ENCODE measurements around the gene HSPA1A.

The HSPA1A gene

DNA sequence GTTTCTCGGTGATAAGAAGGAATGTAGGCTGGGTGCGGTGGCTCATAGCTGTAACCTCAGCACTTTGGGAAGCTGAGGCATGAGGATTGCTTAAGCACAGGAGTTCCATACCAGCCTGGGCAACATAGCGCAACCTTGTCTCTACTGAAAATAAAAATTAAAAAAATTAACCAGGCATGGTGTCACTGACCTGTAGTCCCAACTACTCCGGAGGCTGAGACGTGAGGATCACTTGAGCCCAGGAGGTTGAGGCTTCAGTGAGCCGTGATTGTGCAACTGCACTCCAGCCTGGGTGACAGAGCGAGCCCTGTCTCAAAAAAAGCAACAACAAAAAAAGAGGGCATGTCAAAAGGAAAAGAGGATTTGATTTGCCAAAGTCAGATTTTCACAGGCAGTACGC is 43.4 kb downstream of the HSPA1A start:
- Histone ChIP-seq H3K9ac (ENCODE audit: low read length) (no peak overlapping the region), H3K9me3 (ENCODE audit: low read length) (no peaks in the 10 kb centered on the region), H3K36me3 (ENCODE audit: insufficient read depth, low read length) (peaks cover 31% of the 10 kb centered on the region), H3K4me3 (ENCODE audit: low read depth, low read length, poor library complexity, severe bottlenecking) (no peak overlapping the region), H3K79me2 (ENCODE audit: insufficient read depth, low read length) (no peaks in the 10 kb centered on the region), H2AFZ (ENCODE audit: low read length) (no peak overlapping the region), H3K27ac (ENCODE audit: low read depth, low read length, poor library complexity, severe bottlenecking) (no peak overlapping the region), H3K27me3 (ENCODE audit: insufficient read depth, low read length) (no peaks in the 10 kb centered on the region), H4K20me1 (ENCODE audit: insufficient read depth, low read length) (no peaks in the 10 kb centered on the region), H3K4me1 (ENCODE audit: insufficient read depth, low read length, severe bottlenecking) (peaks cover 16% of the 10 kb centered on the region), H3F3A (ENCODE audit: insufficient read depth, low read length) (no peaks in the 10 kb centered on the region), H3K9me2 (ENCODE audit: low read depth, low read length) (no peaks in the 10 kb centered on the region), H3K4me2 (ENCODE audit: low read length) (no peak overlapping the region)
- TF ChIP-seq, protein P1, sequence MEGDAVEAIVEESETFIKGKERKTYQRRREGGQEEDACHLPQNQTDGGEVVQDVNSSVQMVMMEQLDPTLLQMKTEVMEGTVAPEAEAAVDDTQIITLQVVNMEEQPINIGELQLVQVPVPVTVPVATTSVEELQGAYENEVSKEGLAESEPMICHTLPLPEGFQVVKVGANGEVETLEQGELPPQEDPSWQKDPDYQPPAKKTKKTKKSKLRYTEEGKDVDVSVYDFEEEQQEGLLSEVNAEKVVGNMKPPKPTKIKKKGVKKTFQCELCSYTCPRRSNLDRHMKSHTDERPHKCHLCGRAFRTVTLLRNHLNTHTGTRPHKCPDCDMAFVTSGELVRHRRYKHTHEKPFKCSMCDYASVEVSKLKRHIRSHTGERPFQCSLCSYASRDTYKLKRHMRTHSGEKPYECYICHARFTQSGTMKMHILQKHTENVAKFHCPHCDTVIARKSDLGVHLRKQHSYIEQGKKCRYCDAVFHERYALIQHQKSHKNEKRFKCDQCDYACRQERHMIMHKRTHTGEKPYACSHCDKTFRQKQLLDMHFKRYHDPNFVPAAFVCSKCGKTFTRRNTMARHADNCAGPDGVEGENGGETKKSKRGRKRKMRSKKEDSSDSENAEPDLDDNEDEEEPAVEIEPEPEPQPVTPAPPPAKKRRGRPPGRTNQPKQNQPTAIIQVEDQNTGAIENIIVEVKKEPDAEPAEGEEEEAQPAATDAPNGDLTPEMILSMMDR (IDR thresholded peaks at IDR 0.05; ENCODE audit: low read length): no peak
- TF ChIP-seq EZH2 (IDR thresholded peaks at IDR 0.05; ENCODE audit: borderline replicate concordance, low read length): no peak

DNA sequence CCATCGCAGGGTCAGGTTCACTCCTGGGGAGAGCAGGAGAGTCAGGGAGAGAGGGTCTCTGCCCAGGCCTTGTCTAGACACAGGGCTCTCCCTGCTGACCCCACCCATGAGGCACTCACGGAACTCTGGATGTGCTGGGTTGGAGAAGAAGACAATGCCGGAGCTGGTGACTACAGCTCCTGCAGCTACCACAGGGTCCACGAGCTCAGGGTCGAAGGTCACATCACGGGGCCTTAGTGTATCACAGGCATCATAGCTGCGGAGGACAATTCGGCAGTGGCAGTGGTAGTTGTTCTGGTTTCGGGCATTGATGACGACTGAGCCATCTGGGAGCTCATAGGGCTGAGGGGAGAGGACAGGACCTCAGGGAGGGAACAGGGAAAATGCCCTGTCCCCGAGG is 44.6 kb downstream of the HSPA1A start:
- Histone ChIP-seq H2AFZ (ENCODE audit: low read length) (no peak overlapping the region), H3K27me3 (ENCODE audit: insufficient read depth, low read length) (no peaks in the 10 kb centered on the region), H3K4me1 (ENCODE audit: insufficient read depth, low read length, severe bottlenecking) (peaks cover 26% of the 10 kb centered on the region), H4K20me1 (ENCODE audit: insufficient read depth, low read length) (no peaks in the 10 kb centered on the region), H3K9me3 (ENCODE audit: low read length) (no peaks in the 10 kb centered on the region), H3K9me2 (ENCODE audit: low read depth, low read length) (no peaks in the 10 kb centered on the region), H3F3A (ENCODE audit: insufficient read depth, low read length) (no peaks in the 10 kb centered on the region), H3K4me2 (ENCODE audit: low read length) (no peak overlapping the region), H3K27ac (ENCODE audit: low read depth, low read length, poor library complexity, severe bottlenecking) (no peak overlapping the region), H3K36me3 (ENCODE audit: insufficient read depth, low read length) (peaks cover 31% of the 10 kb centered on the region), H3K4me3 (ENCODE audit: low read depth, low read length, poor library complexity, severe bottlenecking) (no peak overlapping the region), H3K79me2 (ENCODE audit: insufficient read depth, low read length) (no peaks in the 10 kb centered on the region), H3K9ac (ENCODE audit: low read length) (no peak overlapping the region)
- no peak for TF ChIP-seq EZH2 (IDR thresholded peaks at IDR 0.05; ENCODE audit: borderline replicate concordance, low read length)
- TF ChIP-seq, protein P1 (IDR thresholded peaks at IDR 0.05; ENCODE audit: low read length): no peak

GRCh38 chr6:31860349-31860748 is 45.0 kb downstream of the HSPA1A start:
- peaks cover 31% of the 10 kb centered on the region for H3K36me3 ChIP-seq (ENCODE audit: insufficient read depth, low read length)
- H3K79me2 ChIP-seq (ENCODE audit: insufficient read depth, low read length): no peaks in the 10 kb centered on the region
- H3K4me2 ChIP-seq (ENCODE audit: low read length): no peak overlapping the region
- H3K9me3 ChIP-seq (ENCODE audit: low read length): no peaks in the 10 kb centered on the region
- H3K4me3 ChIP-seq (ENCODE audit: low read depth, low read length, poor library complexity, severe bottlenecking): no peak overlapping the region
- TF ChIP-seq, protein P1 (IDR thresholded peaks at IDR 0.05; ENCODE audit: low read length): no peak
- TF ChIP-seq EZH2 (IDR thresholded peaks at IDR 0.05; ENCODE audit: borderline replicate concordance, low read length): no peak
- peaks cover 26% of the 10 kb centered on the region for H3K4me1 ChIP-seq (ENCODE audit: insufficient read depth, low read length, severe bottlenecking)
- no peak overlapping the region for H2AFZ ChIP-seq (ENCODE audit: low read length)
- H3F3A ChIP-seq (ENCODE audit: insufficient read depth, low read length): no peaks in the 10 kb centered on the region
- H3K27ac ChIP-seq (ENCODE audit: low read depth, low read length, poor library complexity, severe bottlenecking): no peak overlapping the region
- no peaks in the 10 kb centered on the region for H3K9me2 ChIP-seq (ENCODE audit: low read depth, low read length)
- no peak overlapping the region for H3K9ac ChIP-seq (ENCODE audit: low read length)
- H3K27me3 ChIP-seq (ENCODE audit: insufficient read depth, low read length): no peaks in the 10 kb centered on the region
- H4K20me1 ChIP-seq (ENCODE audit: insufficient read depth, low read length): no peaks in the 10 kb centered on the region

All from OCI-LY1 (cell line).